ENCODE measurements around the gene KRCC1.
"Not testable (repeated sequence)": the region's sequence is repeated elsewhere in the genome, so short reads cannot be mapped to it uniquely, and the experiment has no call there.

The KRCC1 gene

DNA sequence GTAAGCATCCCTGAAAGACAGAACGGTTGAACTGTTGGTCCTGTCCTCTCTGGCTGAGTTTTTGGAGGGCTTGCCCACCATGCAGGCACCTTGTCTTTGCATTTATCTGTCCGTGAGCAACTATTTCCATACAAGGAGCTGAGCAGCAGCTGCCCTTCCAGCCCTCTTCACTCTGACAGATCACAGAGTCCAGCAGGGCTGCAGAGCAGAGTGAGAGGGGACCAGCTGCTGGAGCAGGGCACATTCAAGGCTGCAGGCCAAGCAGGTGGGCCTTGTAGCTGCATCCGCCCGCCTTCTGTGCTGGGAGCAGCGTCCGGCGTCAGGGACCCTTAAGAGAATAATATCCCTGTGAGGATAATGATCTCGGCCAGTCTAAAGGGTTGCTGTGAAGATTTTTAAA is 21.5 kb upstream of the KRCC1 start:
- no peak for DNase-seq (ENCODE audit: low read depth in 2 of 2)

DNA sequence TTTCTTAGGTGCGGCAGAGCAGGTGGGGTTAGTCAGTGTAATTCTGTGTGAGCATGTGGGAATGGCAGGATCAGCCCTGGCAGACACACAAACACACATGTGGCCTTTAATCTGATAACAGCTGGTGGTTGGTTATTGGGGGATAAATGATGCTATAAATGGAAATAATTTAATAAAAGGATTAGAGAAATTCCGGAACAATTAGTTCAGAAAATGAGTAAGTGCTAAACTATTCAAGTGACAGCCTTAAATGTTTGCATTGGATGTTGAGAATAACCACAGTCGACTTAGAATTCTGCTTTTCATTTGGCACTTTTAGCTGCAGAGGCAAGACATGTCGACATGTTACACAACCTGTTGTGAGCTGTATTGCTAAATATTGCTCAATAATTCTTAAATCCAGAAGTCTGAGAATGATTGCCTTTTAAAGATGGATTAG is 19.3 kb upstream of the KRCC1 start:
- DNase-seq (ENCODE audit: low read depth in 2 of 2), result no peak

DNA sequence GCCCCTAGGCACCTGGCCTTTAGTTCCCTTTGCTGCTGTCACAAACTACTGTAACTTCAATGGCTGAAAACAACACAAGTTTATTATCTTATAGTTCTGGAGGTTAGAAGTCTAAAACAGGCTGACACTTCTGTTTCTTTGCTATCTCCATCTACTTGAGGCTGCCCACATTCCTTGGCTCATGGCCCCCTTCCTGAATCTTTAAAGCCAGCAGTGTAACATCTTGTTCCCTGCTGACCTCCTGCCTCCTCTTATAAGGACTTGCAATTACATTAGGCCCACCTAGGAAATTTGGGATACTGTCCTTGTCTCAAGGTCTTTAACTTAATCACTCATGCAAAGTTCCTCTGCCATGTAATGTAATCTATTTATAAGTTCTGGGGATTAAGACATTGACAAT is 18.6 kb upstream of the KRCC1 start:
- no peak for DNase-seq (ENCODE audit: low read depth in 2 of 2)

DNA sequence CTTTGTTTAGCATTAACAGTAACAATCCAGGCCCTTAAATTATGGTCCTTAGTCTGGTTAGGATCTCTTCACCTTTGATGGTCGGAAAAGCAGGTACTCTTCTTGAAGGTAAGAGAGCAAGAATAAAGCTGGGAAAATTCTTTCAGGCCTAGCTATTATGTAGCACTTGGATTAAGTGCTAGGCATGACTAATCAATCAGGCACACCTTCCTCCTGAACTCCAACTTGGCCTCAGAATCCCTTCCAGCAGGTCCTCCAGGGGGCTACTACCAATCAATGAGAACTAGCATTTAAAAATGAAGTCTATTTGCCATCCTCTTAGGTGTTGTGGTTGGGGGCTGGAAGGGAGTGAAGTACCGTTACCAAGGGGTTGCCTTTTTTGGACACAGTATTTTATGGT is 15.8 kb upstream of the KRCC1 start:
- no peak for DNase-seq (ENCODE audit: low read depth in 2 of 2)

DNA sequence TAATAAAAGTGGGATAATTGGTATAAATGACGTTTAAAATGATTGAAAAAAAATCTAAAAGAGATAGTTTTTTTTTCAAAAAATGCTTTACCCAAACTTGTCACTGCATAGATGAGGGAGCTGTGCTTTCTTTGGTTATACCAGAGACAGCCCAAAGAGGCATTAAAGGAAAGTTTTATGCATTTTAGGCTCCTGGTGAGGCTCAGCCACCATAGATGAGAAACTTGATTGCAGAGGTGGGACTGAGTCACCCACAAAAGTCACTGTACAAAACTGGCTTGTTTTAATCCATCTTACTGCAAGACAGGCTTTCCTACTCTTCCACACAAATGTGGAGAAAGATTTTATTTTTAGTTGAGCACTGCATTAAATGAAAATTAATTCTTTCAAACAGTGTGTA is 14.5 kb upstream of the KRCC1 start:
- no peak for DNase-seq (ENCODE audit: low read depth in 2 of 2)

DNA sequence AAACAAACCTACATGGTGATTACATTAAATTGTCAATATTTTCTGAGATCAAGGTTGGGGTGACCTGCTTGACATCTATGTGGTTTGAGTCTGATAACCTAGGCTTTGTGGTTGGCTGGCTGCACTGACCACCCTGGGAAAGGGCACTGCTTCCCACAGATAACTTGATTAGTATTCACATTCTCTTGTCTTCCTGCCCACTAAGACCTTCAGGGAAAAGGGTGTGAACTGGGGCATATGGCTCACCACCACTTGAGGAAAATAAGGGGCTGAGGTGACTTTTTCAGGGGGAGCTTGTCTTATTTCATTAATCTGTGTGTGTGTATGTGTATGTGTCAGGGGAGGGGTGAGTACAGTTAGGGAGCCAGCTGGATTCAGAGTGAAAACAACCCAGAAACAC is 13.5 kb upstream of the KRCC1 start:
- DNase-seq (ENCODE audit: low read depth in 2 of 2), result no peak

DNA sequence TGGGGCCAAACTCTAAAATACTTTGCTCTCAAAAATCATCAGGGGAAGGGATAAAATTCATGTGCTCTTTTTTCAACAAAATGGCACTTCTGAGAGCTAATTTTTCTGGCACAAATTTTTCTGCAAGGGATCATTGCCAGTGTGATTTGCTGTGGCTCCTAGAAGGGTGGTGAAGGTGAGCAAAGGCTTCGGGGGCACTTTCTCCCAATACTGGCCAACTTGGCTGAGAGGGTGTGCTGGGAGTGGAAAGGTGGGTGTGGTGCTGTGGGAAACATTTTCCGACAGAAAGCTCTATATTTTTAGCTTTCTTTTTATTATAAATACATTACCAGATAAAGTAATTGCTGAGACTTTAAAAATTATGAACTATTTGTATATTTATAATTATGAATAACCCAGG is 12.5 kb upstream of the KRCC1 start:
- no peak for DNase-seq (ENCODE audit: low read depth in 2 of 2)

DNA sequence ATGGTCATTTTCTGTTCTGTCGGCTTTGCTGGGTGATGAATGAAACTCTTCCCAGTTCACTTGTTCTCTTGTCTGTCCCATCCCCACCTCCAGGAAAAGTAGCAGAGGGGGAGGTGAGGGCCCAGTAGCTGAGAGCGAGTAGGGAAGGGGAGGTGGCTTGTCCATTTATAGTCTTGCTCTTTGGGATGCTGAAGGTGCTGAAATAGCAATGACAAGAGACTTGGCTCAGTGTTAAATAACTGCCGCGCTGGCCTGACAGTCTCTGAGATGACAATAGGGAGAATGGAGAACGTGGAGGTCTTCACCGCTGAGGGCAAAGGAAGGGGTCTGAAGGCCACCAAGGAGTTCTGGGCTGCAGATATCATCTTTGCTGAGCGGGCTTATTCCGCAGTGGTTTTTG is 12.0 kb upstream of the KRCC1 start, which contains the start of gene SMYD1:
SMYD1 (plus strand) TSS at position 228 of the 400 bp plus-strand sequence; CDS start at position 268, 40 bp downstream.
- no peak for DNase-seq (ENCODE audit: low read depth in 2 of 2)

DNA sequence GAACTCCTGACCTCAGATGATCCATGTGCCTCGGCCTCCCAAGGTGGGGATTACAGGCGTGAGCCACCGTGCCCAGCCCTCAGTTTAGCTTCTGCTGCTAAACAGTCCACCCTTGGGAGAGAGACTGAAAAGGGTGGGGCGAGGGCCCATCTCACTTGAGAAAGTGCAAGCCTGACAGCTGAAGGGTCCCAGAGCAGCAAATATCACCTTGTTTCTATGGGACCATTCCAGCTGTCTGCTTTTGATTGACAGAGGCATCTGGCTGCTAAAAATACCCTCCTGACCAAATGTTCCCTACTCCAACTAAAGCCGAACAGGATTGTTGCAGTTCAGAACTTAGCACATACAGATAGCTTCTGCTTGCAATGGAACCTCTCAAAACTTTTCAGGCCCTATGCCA is 11.6 kb upstream of the KRCC1 start:
- DNase-seq (ENCODE audit: low read depth in 2 of 2), result no peak

DNA sequence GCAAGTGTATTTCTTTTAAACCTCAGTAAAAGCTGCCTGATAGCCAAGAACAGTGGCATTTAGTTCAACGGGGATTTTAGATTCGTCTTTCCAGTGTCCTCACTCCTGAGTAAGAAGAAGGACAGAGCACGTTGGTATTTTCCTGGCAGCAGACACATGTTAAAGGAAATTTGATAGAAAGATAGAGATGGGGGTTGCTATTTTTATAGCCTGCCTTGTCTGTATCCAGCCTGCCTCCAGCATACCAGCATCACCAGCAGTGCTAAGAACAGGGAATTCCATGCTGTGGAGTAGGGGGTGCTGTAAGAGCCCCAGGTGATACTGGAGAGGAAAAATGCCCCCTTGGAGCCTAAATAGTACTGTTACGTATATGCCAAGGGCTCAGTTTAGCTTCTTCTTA is 11.0 kb upstream of the KRCC1 start:
- no peak for DNase-seq (ENCODE audit: low read depth in 2 of 2)

DNA sequence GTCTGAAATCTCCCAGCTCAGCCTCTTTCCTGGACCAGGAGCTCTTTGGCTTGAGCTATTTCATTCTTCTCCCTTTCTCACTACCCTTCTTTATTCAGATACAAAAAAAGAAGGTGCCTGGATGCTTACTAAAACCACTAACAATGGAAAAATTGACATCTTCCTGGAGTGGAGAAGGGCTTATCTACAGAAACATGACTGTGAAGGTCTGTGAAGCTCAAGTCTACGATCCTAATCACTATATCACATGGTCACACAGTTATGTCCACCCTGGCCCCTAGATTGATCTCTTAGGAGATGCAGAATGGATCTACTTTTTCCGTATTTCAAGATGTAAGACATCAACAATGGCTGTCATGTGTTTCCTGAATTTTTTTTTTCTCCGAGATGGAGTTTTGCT is 5.7 kb upstream of the KRCC1 start:
- DNase-seq (ENCODE audit: low read depth in 2 of 2), result no peak

DNA sequence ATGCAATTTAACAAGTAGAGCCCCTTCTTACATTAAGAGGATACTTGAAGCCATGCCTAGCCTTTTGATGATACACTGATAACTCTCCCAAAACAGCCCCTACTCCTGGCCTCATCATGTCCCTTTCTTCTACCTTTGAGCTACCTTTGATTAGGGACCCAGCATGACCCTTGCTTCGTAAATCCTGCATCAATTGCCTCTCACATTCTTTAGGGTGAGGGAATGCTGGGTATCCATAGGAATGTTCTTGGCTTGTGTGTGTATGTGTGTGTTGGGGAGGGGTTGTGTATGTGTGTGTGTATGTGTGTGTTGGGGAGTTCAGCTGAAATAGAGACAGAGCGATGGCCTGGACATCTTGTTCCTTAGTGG is 5.3 kb upstream of the KRCC1 start:
- no peak for DNase-seq (ENCODE audit: low read depth in 2 of 2)

DNA sequence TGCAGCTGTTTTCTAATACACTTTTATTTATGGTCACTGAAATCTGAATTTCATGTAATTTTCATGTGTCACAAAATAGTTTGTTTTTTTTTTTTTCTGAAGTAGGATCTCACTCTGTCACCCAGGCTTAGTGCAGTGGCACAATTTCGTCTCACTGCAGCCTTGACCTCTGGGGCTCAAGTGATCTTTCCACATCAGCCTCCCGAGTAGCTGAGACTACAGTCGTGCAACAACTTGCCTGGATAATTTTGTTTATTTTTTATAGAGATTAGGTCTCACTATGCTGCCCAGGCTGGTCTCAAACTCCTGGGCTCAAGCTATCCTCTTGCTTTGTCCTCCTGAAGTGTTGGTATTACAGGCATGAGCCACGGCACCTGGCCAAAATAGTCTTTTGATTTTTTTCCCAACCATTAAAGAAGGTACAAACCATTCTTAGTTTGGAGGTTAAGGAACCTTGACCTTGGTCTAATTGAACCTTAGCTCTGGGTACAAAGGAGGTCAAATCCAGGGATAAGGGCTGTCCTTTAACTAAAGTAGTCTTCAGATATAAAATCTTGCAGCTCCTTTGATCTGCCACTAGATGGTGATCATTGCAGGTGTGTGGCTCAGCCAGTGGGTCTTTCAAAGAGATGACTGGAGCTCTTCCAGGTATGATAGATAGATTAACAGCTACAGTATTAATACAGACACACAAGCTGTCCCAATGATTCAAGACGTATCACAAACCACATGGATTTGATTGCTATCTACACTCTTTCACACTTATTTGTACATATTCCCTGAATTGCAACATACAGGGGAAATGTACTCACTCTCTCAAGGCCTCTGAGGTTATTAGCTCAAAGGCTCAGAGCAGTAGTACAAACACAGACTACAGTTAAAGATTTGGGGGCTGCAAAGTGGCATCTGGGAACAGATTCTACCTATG is 4.7 kb upstream of the KRCC1 start:
- no peak for DNase-seq (ENCODE audit: low read depth in 2 of 2)

DNA sequence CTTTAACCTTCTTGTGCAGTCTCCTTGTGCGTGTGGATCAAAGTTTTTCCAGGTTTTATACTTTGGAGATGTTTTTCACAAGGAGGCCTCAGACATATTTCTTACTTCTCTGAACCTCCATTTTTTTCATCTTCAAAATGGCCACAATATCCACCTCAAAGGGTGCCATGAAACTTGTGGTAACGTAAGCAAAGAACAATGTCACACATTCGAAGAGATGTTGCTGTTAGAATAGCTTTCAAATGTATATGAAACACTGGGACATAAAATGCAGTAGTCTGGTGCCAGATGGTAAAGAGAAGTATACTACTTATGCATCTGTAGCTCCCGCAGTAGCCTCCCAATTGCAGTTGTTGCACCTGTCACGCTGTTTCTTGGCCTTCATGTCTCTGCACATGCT is 2.6 kb upstream of the KRCC1 start:
- no peak for DNase-seq (ENCODE audit: low read depth in 2 of 2)

DNA sequence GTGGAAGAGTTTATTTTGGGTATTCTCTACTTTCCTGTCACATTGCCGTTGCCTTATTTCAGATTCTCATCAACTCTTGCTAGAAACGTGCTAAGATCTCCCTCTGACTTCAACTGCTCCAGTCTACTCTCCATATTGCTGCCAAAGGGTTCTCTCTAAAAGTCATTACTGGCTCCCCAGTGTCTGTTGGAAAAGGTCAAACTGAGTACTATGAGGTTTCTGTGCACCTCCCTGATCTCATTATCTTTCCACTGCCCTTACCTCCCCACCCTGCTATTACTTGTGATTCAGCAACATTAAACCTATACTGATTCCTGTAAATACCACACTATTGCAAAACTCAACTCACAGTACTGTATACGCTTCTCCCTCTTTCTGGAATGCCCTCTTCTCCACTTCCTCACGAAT is 1.9 kb upstream of the KRCC1 start:
- no peak for DNase-seq (ENCODE audit: low read depth in 2 of 2)

DNA sequence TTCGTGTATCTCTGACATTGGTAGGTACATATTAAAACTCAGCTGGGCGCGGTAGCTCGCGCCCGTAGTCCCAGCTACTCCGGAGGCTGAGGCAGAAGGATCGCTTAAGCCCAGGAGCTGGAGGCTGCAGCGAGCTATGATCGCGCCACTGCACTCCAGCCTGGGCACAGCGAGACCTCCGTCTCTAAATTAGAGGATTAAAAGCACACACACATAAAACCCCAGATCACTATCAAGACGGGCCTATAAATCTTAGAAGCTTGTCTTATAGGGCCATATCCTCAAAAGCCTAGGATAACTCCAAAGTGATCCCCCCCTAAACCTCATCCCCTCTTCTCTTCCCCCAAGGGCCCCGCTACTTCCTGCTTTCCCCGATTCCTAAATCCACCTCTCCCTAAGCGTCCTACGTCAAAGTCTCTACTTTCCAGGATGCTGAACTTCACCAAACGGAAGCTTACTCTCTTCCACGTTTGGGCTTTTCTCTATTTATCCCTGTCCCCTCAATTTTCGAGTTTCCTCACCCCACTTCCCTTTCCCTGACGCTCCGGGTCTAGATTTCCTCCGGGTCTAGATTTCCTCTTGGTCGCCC is 707 bp downstream of the KRCC1 start:
- no peak for DNase-seq (ENCODE audit: low read depth in 2 of 2)

DNA sequence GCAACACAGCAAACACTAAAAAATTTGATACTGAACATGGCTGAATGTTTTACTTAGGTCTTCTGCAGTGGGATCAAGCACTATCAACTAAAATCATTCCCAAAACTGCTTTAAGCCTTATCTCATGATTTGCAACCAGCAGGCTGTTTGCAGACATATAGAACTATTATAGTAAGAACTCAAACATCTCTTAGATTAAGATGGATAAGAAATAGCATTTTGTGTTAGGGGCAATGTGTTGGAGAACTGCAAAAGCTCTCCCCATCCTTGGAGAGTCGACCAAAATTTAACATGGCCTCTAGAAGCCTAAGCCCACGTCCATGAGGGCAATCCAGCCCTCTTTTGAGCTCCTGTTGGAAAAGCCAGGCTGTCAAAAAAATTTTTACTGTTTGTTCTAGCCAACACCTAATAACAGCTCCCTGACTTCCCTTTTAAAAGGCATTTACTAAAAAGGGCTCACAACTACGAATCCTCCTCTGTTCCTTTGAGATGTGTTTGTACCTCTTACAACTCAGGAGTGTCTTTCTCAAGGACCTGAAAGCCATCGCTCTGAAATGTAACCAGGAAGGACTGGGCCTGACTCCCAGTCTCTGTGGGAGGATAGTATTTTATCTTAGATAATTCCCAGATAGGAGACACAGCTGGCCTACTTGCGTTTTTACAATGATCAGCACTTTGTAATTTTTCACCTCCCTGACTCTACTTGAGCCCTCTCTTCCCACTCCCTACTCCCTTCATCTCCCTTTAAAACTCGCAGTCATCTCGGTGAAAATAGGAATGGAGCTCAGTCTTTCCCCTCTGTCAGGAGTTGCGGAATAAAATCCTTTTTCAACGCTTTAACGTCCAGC is 1.4 kb downstream of the KRCC1 start:
- DNase-seq (ENCODE audit: low read depth in 2 of 2), result no peak

DNA sequence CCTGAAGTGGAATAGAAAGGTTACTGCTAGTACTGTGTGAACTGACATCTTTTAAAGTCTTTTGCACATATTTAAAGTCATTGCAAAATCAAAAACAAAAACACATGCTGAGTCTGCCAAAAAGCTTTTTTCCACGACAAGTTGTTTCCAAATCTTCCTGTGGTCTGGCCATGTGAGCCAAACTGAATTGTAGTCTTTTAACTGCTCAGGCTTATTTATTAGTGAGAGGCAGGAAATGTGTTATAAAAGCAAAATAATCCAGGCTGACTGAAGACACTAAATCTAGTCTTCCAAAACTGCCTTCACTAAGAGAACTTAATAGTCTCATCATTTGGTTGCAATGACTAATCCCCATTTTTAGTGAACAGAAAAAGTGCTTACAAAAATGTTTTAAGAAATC is 2.3 kb downstream of the KRCC1 start:
- no peak for DNase-seq (ENCODE audit: low read depth in 2 of 2)

DNA sequence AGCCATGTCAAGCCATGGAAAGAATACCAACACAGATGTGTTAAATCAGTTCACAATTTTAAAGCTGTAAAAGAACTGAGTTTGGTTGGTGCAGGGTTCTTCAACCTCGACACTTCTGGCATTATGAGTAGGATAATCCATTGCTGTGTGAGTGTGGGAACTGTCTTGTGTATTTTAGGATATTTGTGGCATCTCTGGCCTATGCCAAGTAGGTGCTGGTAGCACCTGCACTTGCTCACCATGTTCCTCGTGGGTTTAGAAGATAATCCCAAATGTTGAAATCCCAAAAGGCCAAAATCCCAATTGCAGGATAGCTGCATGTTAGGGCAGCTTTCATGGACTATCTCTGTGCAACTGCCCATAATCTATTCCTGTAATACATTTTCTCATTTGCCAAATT is 3.8 kb downstream of the KRCC1 start:
- no peak for DNase-seq (ENCODE audit: low read depth in 2 of 2)

DNA sequence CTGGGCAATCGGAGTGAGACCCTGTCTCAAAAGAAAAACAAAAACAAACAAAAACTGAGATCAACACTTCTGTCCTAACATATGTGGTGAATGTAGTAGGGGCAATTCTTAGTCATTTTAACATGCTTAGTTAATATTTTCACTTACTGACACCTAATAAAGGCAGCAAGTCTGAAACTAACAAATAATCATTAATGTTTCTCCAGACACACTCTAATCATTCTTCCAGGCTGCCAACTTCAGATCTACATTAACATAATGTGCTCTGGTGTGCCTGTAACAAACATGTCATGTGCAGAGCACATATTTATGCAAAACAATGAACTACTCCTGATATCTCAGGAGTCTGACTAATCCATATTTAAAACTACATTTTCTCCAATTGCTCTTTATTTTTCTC is 6.0 kb downstream of the KRCC1 start:
- DNase-seq (ENCODE audit: low read depth in 2 of 2), result no peak

DNA sequence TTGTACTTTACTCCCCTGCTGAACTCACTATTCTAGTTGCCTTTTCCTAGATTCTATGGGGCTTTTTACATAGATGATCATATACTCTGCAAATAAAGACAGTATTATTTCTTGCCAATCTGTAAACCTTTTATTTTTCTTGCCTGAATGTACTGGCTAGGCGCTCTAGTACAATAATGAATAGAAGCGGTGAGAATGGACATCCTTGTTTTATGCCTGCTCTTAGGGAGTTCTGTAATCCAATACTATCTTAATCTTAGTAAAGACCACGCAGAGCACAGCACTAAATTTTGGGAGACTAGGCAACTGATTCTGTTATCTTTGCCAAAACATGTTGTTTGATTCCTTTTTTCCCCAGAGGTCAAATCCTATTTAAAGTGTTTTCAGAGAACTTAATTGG is 7.0 kb downstream of the KRCC1 start:
- no peak for DNase-seq (ENCODE audit: low read depth in 2 of 2)

DNA sequence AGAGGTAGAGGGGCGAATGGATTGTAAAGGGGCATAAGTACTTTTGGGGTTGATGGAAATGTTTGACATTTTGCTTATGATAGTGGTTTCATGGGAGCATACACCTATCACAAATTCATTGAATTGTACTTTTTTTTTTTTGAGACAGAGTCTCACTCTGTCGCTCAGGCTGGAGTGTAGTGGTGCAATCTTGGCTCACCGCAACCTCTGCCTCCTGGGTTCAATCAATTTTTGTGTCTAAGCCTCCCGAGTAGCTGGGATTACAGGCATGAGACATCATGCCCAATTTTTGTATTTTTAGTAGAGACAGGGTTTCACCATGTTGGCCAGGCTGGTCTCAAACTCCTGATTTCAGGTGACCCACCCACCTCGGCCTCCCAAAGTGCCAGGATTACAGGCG is 10.0 kb downstream of the KRCC1 start:
- DNase-seq (ENCODE audit: low read depth in 2 of 2), result not testable (repeated sequence)

DNA sequence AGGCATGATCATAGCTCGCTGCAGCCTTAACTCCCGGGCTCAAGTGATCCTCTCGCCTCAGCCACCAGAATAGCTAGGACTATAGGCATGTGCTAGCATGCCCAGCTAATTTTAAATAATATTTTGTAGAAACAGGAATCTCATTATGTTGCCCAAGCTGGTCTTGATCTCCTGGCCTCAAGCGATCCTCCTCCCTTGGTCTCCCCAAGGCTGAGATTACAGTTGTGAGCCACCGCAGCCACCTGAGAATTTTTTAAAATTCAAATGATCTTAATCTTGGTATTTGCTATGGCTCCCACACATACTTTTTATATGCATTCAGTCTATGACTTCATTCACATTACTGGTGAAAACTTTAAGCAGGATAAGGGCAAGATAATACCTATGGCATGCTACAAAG is 13.1 kb downstream of the KRCC1 start:
- no peak for DNase-seq (ENCODE audit: low read depth in 2 of 2)

All from stimulated activated CD8-positive, alpha-beta memory T cell treated with anti-CD3 and anti-CD28 coated beads, Interleukin-15, amount 100 ng/mL, for 4 hours (primary cell).